B cell (primary cell): Measurements from ENCODE around the gene ZFHX2. TPM values are rescaled to one million over a fixed set of nuclear protein-coding genes. Genes with fewer than 3 reads are reported as not detected.

Experiments
- ATAC-seq: fragments of 200-7000 bp; cut with Tn5 transposase; one replicate; pipeline ENCODE4 v1.10.0; 2021; ENCODE audit warnings: low read depth, mild to moderate bottlenecking, moderate number of reproducible peaks, moderate library complexity
- CTCF ChIA-PET: fragments of 350-600 bp; sonication (Branson Sonifier 250); formaldehyde crosslinking; loops from one replicate; lab custom pipeline; 2021; ENCODE audit warnings: antibody characterized with exemption, inconsistent platforms; lab: Charles Lee
- POLR2A ChIA-PET: fragments of 350-600 bp; sonication (Branson Sonifier 250); formaldehyde crosslinking; loops from one replicate; lab custom pipeline; 2021; ENCODE audit warnings: antibody characterized with exemption; lab: Charles Lee
- DNase-seq: peaks from one replicate; pipeline ENCODE4 v3.0.0; 2013
- H2AFZ ChIP-seq: 2 replicates; pipeline ENCODE4 v1.6.1; 2012; ENCODE audit warnings: mild to moderate bottlenecking, low read depth, low read length; ENCODE audit not compliant: insufficient read depth, poor library complexity, severe bottlenecking
- H3K27ac ChIP-seq, 2 donors: 1 replicate in 1 of 2; 2 replicates in 1 of 2; pipeline ENCODE4 v1.5.1; 2012 to 2013; ENCODE audit warnings: low read length in 2 of 2, mild to moderate bottlenecking in 2 of 2, moderate library complexity in 1 of 2
- H3K27me3 ChIP-seq, 4 experiments: fragments of 200-600 bp in 1 of 4; sonication (generic) in 1 of 4; replicated peaks in 1 of 4; 1 replicate in 2 of 4; 2 replicates in 2 of 4; pipeline versions ENCODE4 v1.6.1 to v1.7.0; 2013 to 2016; ENCODE audit warnings: low read length in 3 of 4, mild to moderate bottlenecking in 2 of 4, mixed read lengths in 1 of 4, moderate library complexity in 1 of 4; ENCODE audit not compliant: insufficient read depth in 4 of 4, control insufficient read depth in 3 of 4; ENCODE audit errors: control extremely low read depth in 1 of 4
- H3K36me3 ChIP-seq, 2 experiments: replicated peaks in 1 of 2; 1 replicate in 1 of 2; 2 replicates in 1 of 2; pipeline versions ENCODE4 v1.6.1 to v1.7.1; 2013; ENCODE audit warnings: low read length in 1 of 2; ENCODE audit not compliant: insufficient read depth in 2 of 2, control insufficient read depth in 1 of 2; ENCODE audit errors: control extremely low read depth in 1 of 2, extremely low read depth in 1 of 2
- H3K4me1 ChIP-seq, 2 donors: fragments of 200-600 bp in 1 of 2; sonication (generic) in 1 of 2; 1 replicate in 1 of 2; 2 replicates in 1 of 2; pipeline versions ENCODE4 v1.5.1 to v1.6.1; 2013 to 2017; ENCODE audit warnings: low read length in 2 of 2; ENCODE audit not compliant: control insufficient read depth in 2 of 2, insufficient read depth in 2 of 2
- H3K4me2 ChIP-seq: replicated peaks from 2 replicates; pipeline ENCODE3; 2012; ENCODE audit warnings: mild to moderate bottlenecking, low read depth, low read length; ENCODE audit not compliant: poor library complexity, severe bottlenecking
- H3K4me3 ChIP-seq, 5 experiments: fragments of 200-600 bp in 1 of 5; sonication (generic) in 1 of 5; 1 replicate in 3 of 5; 2 replicates in 2 of 5; pipeline versions ENCODE4 v1.5.1 to v1.7.0; 2011 to 2016; ENCODE audit warnings: low read length in 4 of 5, mild to moderate bottlenecking in 4 of 5, low read depth in 2 of 5, control low read depth in 1 of 5, moderate library complexity in 1 of 5; ENCODE audit not compliant: insufficient read depth in 1 of 5; ENCODE audit errors: control extremely low read depth in 1 of 5, extremely low read depth in 1 of 5
- H3K79me2 ChIP-seq: fragments of 200-600 bp; sonication (generic); one replicate; pipeline ENCODE4 v1.6.0; 2016; ENCODE audit warnings: low read length; ENCODE audit not compliant: control insufficient read depth, insufficient read depth
- H3K9ac ChIP-seq: fragments of 200-600 bp; sonication (generic); 2 replicates; pipeline ENCODE4 v1.6.1; 2017; ENCODE audit warnings: mild to moderate bottlenecking, low read length, moderate library complexity
- H3K9me3 ChIP-seq, 3 donors: one replicate each; pipeline versions ENCODE4 v1.6.1 to v1.7.1; 2013; ENCODE audit warnings: low read length in 2 of 3; ENCODE audit not compliant: control insufficient read depth in 2 of 3, insufficient read depth in 1 of 3; ENCODE audit errors: control extremely low read depth in 1 of 3
- H4K20me1 ChIP-seq: 2 replicates; pipeline ENCODE4 v1.6.0; 2012; ENCODE audit warnings: mild to moderate bottlenecking, low read length; ENCODE audit not compliant: insufficient read depth, control insufficient read depth, poor library complexity, severe bottlenecking
- H3K27ac Mint-ChIP-seq: one replicate; pipeline ENCODE4 v1.8.0; 2021; ENCODE audit warnings: mixed read lengths
- H3K27me3 Mint-ChIP-seq: one replicate; pipeline ENCODE4 v1.8.0; 2021; ENCODE audit warnings: mixed read lengths
- H3K4me1 Mint-ChIP-seq: one replicate; pipeline ENCODE4 v1.8.0; 2021; ENCODE audit warnings: mixed read lengths
- H3K4me3 Mint-ChIP-seq: one replicate; pipeline ENCODE4 v1.8.0; 2021; ENCODE audit warnings: mixed read lengths
- H3K9me3 Mint-ChIP-seq: one replicate; pipeline ENCODE4 v1.8.0; 2022; ENCODE audit warnings: mixed read lengths; ENCODE audit not compliant: insufficient read depth
- CTCF ChIP-seq: fragments of 200-600 bp; IDR thresholded peaks from one replicate; pipeline ENCODE4 v1.8.0; 2022; ENCODE audit warnings: antibody characterized with exemption, mild to moderate bottlenecking
- EZH2 ChIP-seq: IDR thresholded peaks from 2 replicates; pipeline ENCODE4 v1.6.1; 2012; ENCODE audit warnings: borderline replicate concordance, low read depth, mild to moderate bottlenecking, moderate library complexity, low read length; ENCODE audit not compliant: insufficient read depth, poor library complexity, severe bottlenecking
- WGBS: methylation state at CpG from one replicate; pipeline ENCODE4 v1.1.5; 2013; ENCODE audit warnings: missing lambda C conversion rate; ENCODE audit not compliant: insufficient coverage; 5-methylcytosine and 5-hydroxymethylcytosine counted together
- intact Hi-C: fragments of 100-400 bp; cut with micrococcal nuclease; formaldehyde crosslinking; loops from one replicate; pipeline ENCODE4 v1.10.0; 2022
- polyA plus RNA-seq: library from polyadenylated mRNA; depleted of rRNA; stranded (reverse); fragments of >200 nt; gene quantifications from 2 replicates; pipeline ENCODE4 v1.2.3, GENCODE V29; 2012
- total RNA-seq, 2 donors: library from RNA; stranded (reverse); fragments of 120-200 nt in 1 of 2; gene quantifications; 1 replicate in 1 of 2; 2 replicates in 1 of 2; pipeline versions ENCODE4 v1.2.3 to v1.2.4, GENCODE V29; 2013 to 2022

ZFHX2 gene
- total and polyA plus RNA-seq, 2 donors (not counting 1 experiment from before 2014, with no cell fraction given) = 0.21 to 2.5 TPM

- TF ChIP-seq EZH2 (no peak), CTCF (no peak)
- Mint-ChIP-seq H3K9me3 (no peaks in the 10 kb centered on the region), H3K27ac (peak overlapping the region; percentile 48), H3K4me3 (peak overlapping the region; percentile 15), H3K27me3 (no peaks in the 10 kb centered on the region), H3K4me1 (peaks cover 43% of the 10 kb centered on the region)
- no peak overlapping the region for H3K4me3 ChIP-seq
- peaks cover 34% of the 10 kb centered on the region for H4K20me1 ChIP-seq
- H2AFZ ChIP-seq = no peak overlapping the region
- peaks cover 36% of the 10 kb centered on the region for H3K79me2 ChIP-seq
- H3K27me3 ChIP-seq = no peaks in the 10 kb centered on the region
- ATAC-seq (no peak), DNase-seq (peak; percentile 10)
- no peak overlapping the region for H3K4me2 ChIP-seq
- peaks cover 15 to 27% of the 10 kb centered on the region in 2 donors for H3K4me1 ChIP-seq
- 97% methylated on average over 13 of the region's 13 CpGs for WGBS
- peaks cover 0 to 68% of the 10 kb centered on the region in 2 experiments for H3K36me3 ChIP-seq
- ChIA-PET CTCF (interaction anchor here (5.3 to 12.4 kb wide), 4 partner anchors 7 to 86 kb away, joined by 27 to 335 read pairs (median 70); partner anchors contain the start of genes THTPA and ZFHX2), POLR2A (no interaction called here)
- no peak overlapping the region for H3K9ac ChIP-seq
- H3K9me3 ChIP-seq = no peaks in the 10 kb centered on the region
- no peak overlapping the region for H3K27ac ChIP-seq
- intact Hi-C loops = loop anchor here (10.0 kb wide), 2 partner anchors 279 to 471 kb away; partner anchors contain the start of gene HOMEZ
Measured at GRCh38 chr14:23564181-23564812, 12.7 kb upstream of the ZFHX2 start.
